ENCODE measurements around the gene MED13L.
"Not testable (repeated sequence)": the region's sequence is repeated elsewhere in the genome, so short reads cannot be mapped to it uniquely, and the experiment has no call there.

MED13L gene

GRCh38 chr12:116302166-116303058 lies 24.9 kb upstream of the MED13L start:
- DNase-seq = no peak

GRCh38 chr12:116301621-116302020 lies 24.1 kb upstream of the MED13L start:
- no peak for DNase-seq

GRCh38 chr12:116299665-116300328 lies 22.3 kb upstream of the MED13L start:
- no peak for DNase-seq

- DNase-seq = no peak
These were observed 21.6 kb upstream of the MED13L start for GRCh38 chr12:116299064-116299463.

GRCh38 chr12:116298578-116298977 lies 21.1 kb upstream of the MED13L start:
- no peak for DNase-seq

GRCh38 chr12:116297224-116297834 lies 19.8 kb upstream of the MED13L start:
- DNase-seq = no peak

- DNase-seq = no peak
These were observed 18.1 kb upstream of the MED13L start for GRCh38 chr12:116295327-116296263.

GRCh38 chr12:116294454-116295165 lies 17.1 kb upstream of the MED13L start:
- no peak for DNase-seq

- DNase-seq = no peak
These were observed 16.4 kb upstream of the MED13L start for GRCh38 chr12:116293687-116294453.

GRCh38 chr12:116291218-116291617 lies 13.7 kb upstream of the MED13L start:
- DNase-seq = no peak

GRCh38 chr12:116288735-116289134 lies 11.2 kb upstream of the MED13L start:
- DNase-seq = no peak

GRCh38 chr12:116287842-116288301 lies 10.4 kb upstream of the MED13L start:
- DNase-seq = no peak

GRCh38 chr12:116284396-116284795 lies 6.9 kb upstream of the MED13L start:
- DNase-seq = no peak

- not testable (repeated sequence) for DNase-seq
These were observed 6.4 kb upstream of the MED13L start for GRCh38 chr12:116283881-116284280.

GRCh38 chr12:116282371-116283286 lies 5.1 kb upstream of the MED13L start:
- DNase-seq = no peak

GRCh38 chr12:116280595-116281290 lies 3.2 kb upstream of the MED13L start:
- DNase-seq = no peak

- no peak for DNase-seq
These were observed 1.2 kb upstream of the MED13L start for GRCh38 chr12:116278667-116279066.

GRCh38 chr12:116278279-116278626 lies 760 bp upstream of the MED13L start:
- no peak for DNase-seq

Measured in HCEC 1CT (cell line).